PFSK-1 (cell line): ENCODE data around the gene BRF1.
A peak's percentile ranks its signal among the peaks of the same experiment; 100 is the strongest.

Source experiments
- FOXP2 ChIP-seq: optimal IDR thresholded peaks from 2 replicates; pipeline ENCODE3; 2011; ENCODE audit warnings: borderline replicate concordance, control low read depth, inconsistent platforms; ENCODE audit not compliant: insufficient read depth; ENCODE audit errors: extremely low read length, extremely low read depth
- POLR2AphosphoS5 ChIP-seq: IDR thresholded peaks from 2 replicates; pipeline ENCODE4 v1.6.1; 2012; ENCODE audit warnings: low read depth, mild to moderate bottlenecking, control low read depth, low read length, moderate library complexity
- SIN3A ChIP-seq: IDR thresholded peaks from 2 replicates; pipeline ENCODE4 v1.6.1; 2012; ENCODE audit warnings: mild to moderate bottlenecking, low read length, moderate library complexity, borderline replicate concordance; ENCODE audit not compliant: insufficient read depth
- TAF1 ChIP-seq: IDR thresholded peaks from 2 replicates; pipeline ENCODE4 v1.6.1; 2012; ENCODE audit warnings: low read length, control low read depth, borderline replicate concordance; ENCODE audit not compliant: insufficient read depth
- TF ChIP-seq, protein P1 (sequence below), 2 experiments: IDR thresholded peaks; 2 replicates each; pipeline versions ENCODE4 v1.6.1 to v1.8.0; 2011 to 2012; ENCODE audit warnings: low read depth in 2 of 2, low read length in 2 of 2, control low read depth in 1 of 2, inconsistent platforms in 1 of 2, mild to moderate bottlenecking in 1 of 2, moderate library complexity in 1 of 2; ENCODE audit not compliant: insufficient read depth in 1 of 2

BRF1 gene

GRCh38 chr14:105340821-105341733 lies 40.3 kb upstream of the BRF1 start:
- TF ChIP-seq SIN3A: no peak
- TF ChIP-seq FOXP2: no peak
- TF ChIP-seq POLR2AphosphoS5: no peak

- TF ChIP-seq, protein P1, sequence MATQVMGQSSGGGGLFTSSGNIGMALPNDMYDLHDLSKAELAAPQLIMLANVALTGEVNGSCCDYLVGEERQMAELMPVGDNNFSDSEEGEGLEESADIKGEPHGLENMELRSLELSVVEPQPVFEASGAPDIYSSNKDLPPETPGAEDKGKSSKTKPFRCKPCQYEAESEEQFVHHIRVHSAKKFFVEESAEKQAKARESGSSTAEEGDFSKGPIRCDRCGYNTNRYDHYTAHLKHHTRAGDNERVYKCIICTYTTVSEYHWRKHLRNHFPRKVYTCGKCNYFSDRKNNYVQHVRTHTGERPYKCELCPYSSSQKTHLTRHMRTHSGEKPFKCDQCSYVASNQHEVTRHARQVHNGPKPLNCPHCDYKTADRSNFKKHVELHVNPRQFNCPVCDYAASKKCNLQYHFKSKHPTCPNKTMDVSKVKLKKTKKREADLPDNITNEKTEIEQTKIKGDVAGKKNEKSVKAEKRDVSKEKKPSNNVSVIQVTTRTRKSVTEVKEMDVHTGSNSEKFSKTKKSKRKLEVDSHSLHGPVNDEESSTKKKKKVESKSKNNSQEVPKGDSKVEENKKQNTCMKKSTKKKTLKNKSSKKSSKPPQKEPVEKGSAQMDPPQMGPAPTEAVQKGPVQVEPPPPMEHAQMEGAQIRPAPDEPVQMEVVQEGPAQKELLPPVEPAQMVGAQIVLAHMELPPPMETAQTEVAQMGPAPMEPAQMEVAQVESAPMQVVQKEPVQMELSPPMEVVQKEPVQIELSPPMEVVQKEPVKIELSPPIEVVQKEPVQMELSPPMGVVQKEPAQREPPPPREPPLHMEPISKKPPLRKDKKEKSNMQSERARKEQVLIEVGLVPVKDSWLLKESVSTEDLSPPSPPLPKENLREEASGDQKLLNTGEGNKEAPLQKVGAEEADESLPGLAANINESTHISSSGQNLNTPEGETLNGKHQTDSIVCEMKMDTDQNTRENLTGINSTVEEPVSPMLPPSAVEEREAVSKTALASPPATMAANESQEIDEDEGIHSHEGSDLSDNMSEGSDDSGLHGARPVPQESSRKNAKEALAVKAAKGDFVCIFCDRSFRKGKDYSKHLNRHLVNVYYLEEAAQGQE (IDR thresholded peaks at IDR 0.05; ENCODE audit: insufficient read depth in 1 of 2, low read depth in 2 of 2, low read length in 2 of 2): no peak
- TF ChIP-seq FOXP2: peak; percentile 67
These were observed 37.4 kb upstream of the BRF1 start for GRCh38 chr14:105337966-105338741.

DNA sequence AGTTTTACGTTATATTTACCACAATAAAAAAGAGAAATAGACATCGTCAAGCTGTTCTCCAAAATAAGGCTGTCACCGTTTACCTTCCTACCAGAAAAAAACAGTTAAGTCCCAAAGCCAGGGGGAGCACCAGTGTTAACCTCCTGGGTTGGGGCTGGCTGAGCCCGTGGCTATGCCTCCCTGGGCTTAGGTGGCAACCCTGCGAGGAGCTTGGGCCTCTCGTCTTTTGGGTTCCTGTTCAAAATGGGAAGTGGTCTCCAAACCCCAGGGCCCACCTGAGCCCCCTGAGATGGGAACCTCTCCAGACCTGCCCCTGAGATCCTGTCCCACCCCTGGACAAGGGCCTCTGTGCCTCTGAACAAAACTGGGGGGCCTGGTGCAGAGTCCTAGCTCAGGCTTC lies 36.6 kb upstream of the BRF1 start:
- TF ChIP-seq SIN3A (no peak), POLR2AphosphoS5 (no peak), FOXP2 (no peak), TAF1 (no peak)
- TF ChIP-seq, protein P1 (IDR thresholded peaks at IDR 0.05; ENCODE audit: insufficient read depth in 1 of 2, low read depth in 2 of 2, low read length in 2 of 2): no peak

DNA sequence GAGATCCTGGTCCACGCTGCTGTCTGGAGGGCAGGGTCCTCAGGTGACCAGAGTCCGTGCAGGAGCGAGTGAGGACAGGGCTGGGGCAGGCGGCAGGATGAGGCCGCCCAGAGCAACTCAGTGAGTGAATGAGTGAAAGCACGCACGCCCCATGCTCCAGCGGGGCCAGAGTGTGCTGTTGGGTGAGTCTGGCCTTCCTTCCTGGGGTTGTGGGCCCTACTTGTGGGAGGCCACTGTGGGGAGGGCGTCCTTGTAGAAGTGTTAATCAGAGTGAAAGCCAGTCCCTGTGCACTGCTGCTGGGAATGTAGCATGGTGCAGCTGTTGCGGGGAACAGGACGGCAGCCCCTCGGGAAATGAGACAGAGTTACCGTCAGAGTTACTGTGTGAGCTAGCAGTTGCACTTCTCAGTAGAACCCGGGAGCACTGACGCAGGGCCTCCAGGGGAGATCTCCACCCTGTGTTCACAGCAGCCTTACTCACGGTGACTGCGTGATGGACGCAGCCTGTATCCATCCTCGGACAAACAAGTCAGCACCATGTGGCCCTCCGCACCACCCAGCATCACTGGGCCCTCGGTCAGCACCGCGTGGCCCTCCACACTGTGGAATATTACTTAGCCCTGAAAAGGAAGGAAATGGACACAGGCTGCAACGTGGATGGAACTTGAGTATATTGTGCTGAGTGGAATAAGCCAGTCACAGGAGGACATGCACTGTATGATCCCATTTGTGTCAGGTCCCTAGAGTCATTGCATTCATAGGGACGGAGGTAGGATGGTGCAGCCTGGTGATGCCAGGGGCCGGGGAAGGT lies 35.9 kb upstream of the BRF1 start:
- no peak for TF ChIP-seq SIN3A
- TF ChIP-seq, protein P1 (IDR thresholded peaks at IDR 0.05; ENCODE audit: insufficient read depth in 1 of 2, low read depth in 2 of 2, low read length in 2 of 2): no peak
- no peak for TF ChIP-seq POLR2AphosphoS5
- no peak for TF ChIP-seq FOXP2
- TF ChIP-seq TAF1: no peak

DNA sequence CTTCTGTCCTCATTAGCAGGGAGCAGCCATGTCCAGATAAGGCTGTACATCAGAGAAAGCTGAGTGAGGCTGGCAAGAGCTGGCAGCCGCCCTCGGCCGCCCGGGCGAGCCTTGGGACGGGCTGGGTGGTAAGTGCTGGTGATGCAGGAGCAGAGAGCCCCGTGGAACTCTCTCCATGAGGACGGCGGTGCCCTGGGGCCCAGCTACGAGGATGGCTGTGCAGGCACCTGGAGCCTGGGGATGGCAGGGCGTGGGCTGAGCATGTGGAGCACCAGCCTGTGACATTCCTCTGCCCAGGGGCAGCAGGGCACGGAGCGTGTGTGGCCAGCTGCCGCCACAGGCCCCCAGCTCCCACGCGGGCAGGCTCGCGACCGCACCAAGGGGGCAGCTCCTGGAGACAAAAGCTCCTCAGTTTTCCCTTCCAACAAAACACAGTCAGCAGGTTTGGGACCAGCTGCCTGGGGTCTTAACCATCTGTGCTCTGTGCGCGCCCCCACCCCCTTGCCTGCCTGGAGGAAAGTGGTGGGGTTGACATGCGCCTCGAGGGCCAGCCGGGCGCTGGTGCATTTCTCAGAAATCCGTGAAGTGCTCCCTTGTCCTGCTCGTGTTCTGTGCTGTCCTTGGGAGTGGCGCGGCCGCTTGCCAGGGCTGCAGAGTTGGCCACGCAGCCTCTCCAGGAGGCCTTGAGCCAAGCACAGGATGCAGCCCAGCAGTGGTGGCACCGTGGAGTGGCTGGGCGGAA lies 35.1 kb upstream of the BRF1 start:
- TF ChIP-seq SIN3A (no peak), FOXP2 (no peak), POLR2AphosphoS5 (no peak), TAF1 (no peak)
- TF ChIP-seq, protein P1 (IDR thresholded peaks at IDR 0.05; ENCODE audit: insufficient read depth in 1 of 2, low read depth in 2 of 2, low read length in 2 of 2): no peak
